WTC11 (cell line): ENCODE results near the gene CNOT6L. TPM values are rescaled to one million over a fixed set of nuclear protein-coding genes. Genes with fewer than 3 reads are reported as not detected.

ENCODE experiments used
- ATAC-seq: fragments of 200-7000 bp; cut with Tn5 transposase; 2 replicates; pipeline ENCODE4 v1.10.0; 2021; ENCODE audit warnings: mild to moderate bottlenecking, moderate library complexity
- CTCF ChIA-PET: fragments of 300-600 bp; sonication (Branson Sonifier 250); formaldehyde crosslinking; loops from one replicate; lab custom pipeline; 2021; ENCODE audit warnings: antibody characterized with exemption; lab: Charles Lee
- POLR2A ChIA-PET: fragments of 350-600 bp; sonication (Branson Sonifier 250); formaldehyde crosslinking; loops from one replicate; lab custom pipeline; 2021; ENCODE audit warnings: antibody characterized with exemption; lab: Charles Lee
- DNase-seq: peaks from one replicate; pipeline ENCODE4 v3.0.0; 2021; ENCODE audit warnings: low spot score
- H3K27ac Mint-ChIP-seq: 2 replicates; pipeline ENCODE4 v1.8.0; 2021; ENCODE audit warnings: mixed read lengths
- H3K27me3 Mint-ChIP-seq: 2 replicates; pipeline ENCODE4 v1.8.0; 2021; ENCODE audit warnings: low read depth, mild to moderate bottlenecking, moderate library complexity, mixed read lengths
- H3K36me3 Mint-ChIP-seq: 2 replicates; pipeline ENCODE4 v1.8.0; 2021; ENCODE audit warnings: mixed read lengths
- H3K4me1 Mint-ChIP-seq: 2 replicates; pipeline ENCODE4 v1.8.0; 2022; ENCODE audit warnings: mixed read lengths
- H3K4me3 Mint-ChIP-seq: 2 replicates; pipeline ENCODE4 v1.8.0; 2021; ENCODE audit warnings: mild to moderate bottlenecking, moderate library complexity, mixed read lengths
- H3K9me3 Mint-ChIP-seq: 2 replicates; pipeline ENCODE4 v1.8.0; 2021; ENCODE audit warnings: mixed read lengths
- ELF4 ChIP-seq: sonication (generic); formaldehyde crosslinking; IDR thresholded peaks from 2 replicates; pipeline ENCODE4 v1.8.1; 2022; ENCODE audit warnings: low read depth, mild to moderate bottlenecking, moderate library complexity, missing genetic modification reagents
- total RNA-seq: library from RNA; stranded (reverse); gene quantifications from 3 replicates; pipeline ENCODE4 v1.2.3, GENCODE V29; 2021

Gene CNOT6L
- total RNA-seq, 1 experiment from 2014 or later: 21.6 TPM

DNA sequence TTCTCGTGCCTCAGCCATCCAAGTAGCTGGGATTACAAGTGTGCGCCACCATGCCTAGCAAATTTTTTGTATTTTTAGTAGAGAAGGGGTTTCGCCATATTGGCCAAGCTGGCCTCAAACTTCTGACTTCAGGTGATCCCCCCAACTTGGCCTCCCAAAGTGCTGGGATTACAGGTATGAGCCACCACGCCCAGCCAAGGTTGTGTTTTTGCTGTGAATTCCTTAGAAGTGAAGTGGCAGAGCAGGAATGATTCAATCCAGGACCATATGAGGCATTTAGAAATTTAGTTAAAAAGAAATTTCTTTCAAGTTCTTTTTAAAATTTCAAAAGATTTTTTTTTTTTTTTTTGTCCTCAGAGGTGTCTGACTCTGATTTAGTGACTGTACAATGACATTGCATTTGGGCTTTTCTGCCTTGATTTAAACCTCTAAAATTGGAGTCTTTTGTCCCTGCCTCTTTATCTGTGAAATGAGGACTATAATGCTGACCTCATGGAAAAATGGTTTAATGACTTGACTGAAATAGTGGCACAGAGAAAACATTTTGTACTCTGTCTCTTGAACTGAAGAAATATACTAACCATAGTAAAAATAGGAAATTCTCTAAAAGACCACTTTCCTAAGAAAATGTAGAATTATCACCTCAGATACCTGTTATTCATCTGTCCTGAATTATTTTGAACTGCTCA lies 153.6 kb downstream of the CNOT6L start:
- H3K4me3 Mint-ChIP-seq: no peak overlapping the region
- peaks cover 5% of the 10 kb centered on the region for H3K9me3 Mint-ChIP-seq
- ChIA-PET POLR2A (interaction anchor here (0.7 kb wide), 1 partner anchor 778 kb away, joined by 5 read pairs; no protein-coding TSS in a partner anchor), CTCF (no interaction called here)
- H3K27me3 Mint-ChIP-seq: no peaks in the 10 kb centered on the region
- H3K27ac Mint-ChIP-seq: no peak overlapping the region
- no peak for TF ChIP-seq ELF4 (CRISPR knock-in tag)
- no peak for ATAC-seq
- peaks cover 5% of the 10 kb centered on the region for H3K4me1 Mint-ChIP-seq
- H3K36me3 Mint-ChIP-seq: no peaks in the 10 kb centered on the region
- DNase-seq: no peak

Other genes with a start within 250 kb of the CNOT6L start
- not detected in 3 replicates for gene CXCL13, start 213.5 kb downstream of the CNOT6L start, total RNA-seq
- gene MRPL1, start 43.5 kb upstream of the CNOT6L start, total RNA-seq: 24.3 to 27.9 TPM (median 25.7 TPM) in 3 replicates
- gene FRAS1, start 238.0 kb upstream of the CNOT6L start, total RNA-seq: 77.8 to 82.0 TPM (median 78.1 TPM) in 3 replicates